HG03558 (cell line): ENCODE data around the gene KCNIP1.
"Not testable (repeated sequence)": the region's sequence is repeated elsewhere in the genome, so short reads cannot be mapped to it uniquely, and the experiment has no call there.

Experiments used
- ATAC-seq: cut with Tn5 transposase; IDR thresholded peaks from one replicate; pipeline ENCODE4 v1.9.1; 2021; ENCODE audit warnings: moderate number of reproducible peaks; ENCODE audit not compliant: unreplicated experiment; ENCODE audit errors: extremely low read depth

KCNIP1 gene

GRCh38 chr5:170739446-170739845 is 235.6 kb downstream of the KCNIP1 start:
- no peak for ATAC-seq

GRCh38 chr5:170740551-170741205 is 236.9 kb downstream of the KCNIP1 start:
- no peak for ATAC-seq

GRCh38 chr5:170741801-170742200 is 238.0 kb downstream of the KCNIP1 start:
- ATAC-seq, result no peak

GRCh38 chr5:170743876-170744212 is 240.0 kb downstream of the KCNIP1 start:
- ATAC-seq, result no peak

- ATAC-seq, result no peak
These were observed 241.8 kb downstream of the KCNIP1 start for GRCh38 chr5:170745481-170746071.

- no peak for ATAC-seq
These were observed 242.5 kb downstream of the KCNIP1 start for GRCh38 chr5:170746075-170746960.

GRCh38 chr5:170746961-170747340 is 243.1 kb downstream of the KCNIP1 start:
- ATAC-seq, result no peak

- ATAC-seq, result no peak
These were observed 243.5 kb downstream of the KCNIP1 start for GRCh38 chr5:170747357-170747756.

GRCh38 chr5:170747851-170748250 is 244.0 kb downstream of the KCNIP1 start:
- ATAC-seq, result no peak

- ATAC-seq, result no peak
These were observed 245.2 kb downstream of the KCNIP1 start for GRCh38 chr5:170748951-170749471.

- no peak for ATAC-seq
These were observed 246.2 kb downstream of the KCNIP1 start for GRCh38 chr5:170749911-170750431.

GRCh38 chr5:170750791-170751190 is 247.0 kb downstream of the KCNIP1 start:
- ATAC-seq, result no peak

GRCh38 chr5:170751631-170752030 is 247.8 kb downstream of the KCNIP1 start:
- ATAC-seq, result no peak

- no peak for ATAC-seq
These were observed 248.7 kb downstream of the KCNIP1 start for GRCh38 chr5:170752257-170753215.

- no peak for ATAC-seq
These were observed 249.5 kb downstream of the KCNIP1 start for GRCh38 chr5:170753311-170753710.

GRCh38 chr5:170754508-170754907 is 250.7 kb downstream of the KCNIP1 start:
- ATAC-seq, result not testable (repeated sequence)

GRCh38 chr5:170755679-170756456 is 252.0 kb downstream of the KCNIP1 start:
- no peak for ATAC-seq

- ATAC-seq, result no peak
These were observed 252.9 kb downstream of the KCNIP1 start for GRCh38 chr5:170756691-170757090.

GRCh38 chr5:170757182-170757601 is 253.4 kb downstream of the KCNIP1 start:
- peak; percentile 85 for ATAC-seq
